Measurements from ENCODE around the gene EVC.

GRCh38 chr4:5746829-5747737 is 36.1 kb downstream of the EVC start:
- TF ChIP-seq EZH2 (optimal IDR thresholded peaks at IDR 0.05; ENCODE audit: low read depth, low read length) (no peak), CTCF (IDR thresholded peaks at IDR 0.05; ENCODE audit: low read length) (no peak)

Data from MM.1S (cell line).